ENCODE measurements around the gene BCAT1. TPM values are rescaled to one million over a fixed set of nuclear protein-coding genes. Genes with fewer than 3 reads are reported as not detected.

The BCAT1 gene
- total RNA-seq, 2 donors from 2014 or later: 45.0 to 141 TPM

DNA sequence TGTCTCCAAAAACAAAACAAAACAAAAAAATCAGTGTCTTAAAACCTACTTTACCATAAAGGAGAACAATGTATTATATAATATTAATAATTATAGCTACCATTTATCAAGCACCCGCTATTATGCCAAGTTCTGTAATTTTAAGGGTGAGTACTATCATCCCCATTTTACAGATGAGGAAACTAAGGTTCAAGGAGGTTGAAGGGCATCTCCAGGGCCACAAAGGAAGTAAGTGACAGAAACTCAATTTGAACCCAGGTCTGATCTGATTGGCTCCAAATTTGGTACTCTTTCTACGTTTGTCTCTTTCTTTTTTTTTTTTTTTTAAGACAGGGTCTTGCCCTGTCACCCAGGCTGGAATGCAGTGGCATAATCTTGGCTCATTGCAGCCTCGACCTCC lies 115.4 kb downstream of the BCAT1 start:
- Histone ChIP-seq H3K9me3 (ENCODE audit: control insufficient read depth, low read length) (no peaks in the 10 kb centered on the region), H3K27ac (ENCODE audit: low read depth, low read length) (no peak overlapping the region), H3K4me1 (ENCODE audit: control insufficient read depth, insufficient read depth, low read length) (no peaks in the 10 kb centered on the region), H3K27me3 (ENCODE audit: control insufficient read depth, insufficient read depth, low read length, poor library complexity, severe bottlenecking) (no peaks in the 10 kb centered on the region), H3K9ac (ENCODE audit: extremely low read depth, low read length, poor library complexity, severe bottlenecking) (no peak overlapping the region), H3K4me3 (ENCODE audit: low read length) (no peak overlapping the region), H3K36me3 (ENCODE audit: control insufficient read depth, insufficient read depth, low read length) (peaks cover 59% of the 10 kb centered on the region)
- Mint-ChIP-seq H3K27me3 (ENCODE audit: insufficient read depth) (no peaks in the 10 kb centered on the region), H3K4me3 (no peak overlapping the region), H3K4me1 (peaks cover 3% of the 10 kb centered on the region), H3K27ac (no peak overlapping the region), H3K36me3 (ENCODE audit: low read depth) (peaks cover 42% of the 10 kb centered on the region), H3K9me3 (no peaks in the 10 kb centered on the region)
- TF ChIP-seq, protein P1, sequence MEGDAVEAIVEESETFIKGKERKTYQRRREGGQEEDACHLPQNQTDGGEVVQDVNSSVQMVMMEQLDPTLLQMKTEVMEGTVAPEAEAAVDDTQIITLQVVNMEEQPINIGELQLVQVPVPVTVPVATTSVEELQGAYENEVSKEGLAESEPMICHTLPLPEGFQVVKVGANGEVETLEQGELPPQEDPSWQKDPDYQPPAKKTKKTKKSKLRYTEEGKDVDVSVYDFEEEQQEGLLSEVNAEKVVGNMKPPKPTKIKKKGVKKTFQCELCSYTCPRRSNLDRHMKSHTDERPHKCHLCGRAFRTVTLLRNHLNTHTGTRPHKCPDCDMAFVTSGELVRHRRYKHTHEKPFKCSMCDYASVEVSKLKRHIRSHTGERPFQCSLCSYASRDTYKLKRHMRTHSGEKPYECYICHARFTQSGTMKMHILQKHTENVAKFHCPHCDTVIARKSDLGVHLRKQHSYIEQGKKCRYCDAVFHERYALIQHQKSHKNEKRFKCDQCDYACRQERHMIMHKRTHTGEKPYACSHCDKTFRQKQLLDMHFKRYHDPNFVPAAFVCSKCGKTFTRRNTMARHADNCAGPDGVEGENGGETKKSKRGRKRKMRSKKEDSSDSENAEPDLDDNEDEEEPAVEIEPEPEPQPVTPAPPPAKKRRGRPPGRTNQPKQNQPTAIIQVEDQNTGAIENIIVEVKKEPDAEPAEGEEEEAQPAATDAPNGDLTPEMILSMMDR (conservative IDR thresholded peaks at IDR 0.05): no peak
- DNase-seq: no peak
- WGBS, 2 experiments (ENCODE audit: insufficient coverage in 1 of 2, insufficient read length in 1 of 2): 97 to 100% methylated on average over 1 to 3 of the region's 3 CpGs

DNA sequence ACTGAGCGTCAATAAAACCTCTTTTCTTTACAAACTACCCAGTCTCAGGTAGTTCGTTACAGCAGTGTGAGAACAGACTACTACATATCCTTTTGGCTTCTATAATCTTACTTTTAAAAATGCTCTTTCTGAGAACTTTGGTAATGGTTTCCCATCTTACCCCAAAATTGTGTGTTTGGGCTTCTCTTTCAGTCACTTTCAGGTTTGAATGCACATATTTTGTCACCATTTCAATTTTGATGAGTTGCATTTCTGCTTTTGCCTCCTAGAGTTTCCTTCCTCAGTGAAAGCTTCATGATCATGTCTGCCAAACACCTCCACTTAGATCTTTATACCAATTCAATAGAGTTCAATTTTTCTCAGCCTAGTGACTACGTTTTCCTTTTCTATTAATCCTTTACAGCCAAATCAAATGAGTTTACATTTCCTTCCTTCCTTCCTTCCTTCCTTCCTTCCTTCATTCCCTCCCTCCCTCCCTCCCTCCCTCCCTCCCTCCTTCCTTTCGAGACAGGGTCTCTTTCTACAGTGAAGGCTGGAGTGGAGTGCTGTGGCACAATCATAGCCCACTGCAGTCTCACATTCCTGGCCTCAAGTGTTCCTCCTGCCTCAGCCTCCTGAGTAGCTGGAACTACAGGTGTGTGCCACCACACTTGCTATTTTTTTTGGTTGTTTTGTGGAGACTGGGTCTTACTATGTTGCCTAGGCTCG lies 124.9 kb downstream of the BCAT1 start:
- 76 to 100% methylated on average over 3 to 5 of the region's 5 CpGs for WGBS, 2 experiments (ENCODE audit: insufficient coverage in 1 of 2, insufficient read length in 1 of 2)
- H3K4me1 ChIP-seq (ENCODE audit: control insufficient read depth, insufficient read depth, low read length): no peaks in the 10 kb centered on the region
- peaks cover 44% of the 10 kb centered on the region for H3K36me3 Mint-ChIP-seq (ENCODE audit: low read depth)
- H3K4me3 ChIP-seq (ENCODE audit: low read length): no peak overlapping the region
- no peak overlapping the region for H3K9ac ChIP-seq (ENCODE audit: extremely low read depth, low read length, poor library complexity, severe bottlenecking)
- no peak overlapping the region for H3K27ac Mint-ChIP-seq
- no peaks in the 10 kb centered on the region for H3K27me3 Mint-ChIP-seq (ENCODE audit: insufficient read depth)
- H3K36me3 ChIP-seq (ENCODE audit: control insufficient read depth, insufficient read depth, low read length): peaks cover 62% of the 10 kb centered on the region
- H3K27me3 ChIP-seq (ENCODE audit: control insufficient read depth, insufficient read depth, low read length, poor library complexity, severe bottlenecking): no peaks in the 10 kb centered on the region
- TF ChIP-seq, protein P1 (conservative IDR thresholded peaks at IDR 0.05): no peak
- no peaks in the 10 kb centered on the region for H3K9me3 ChIP-seq (ENCODE audit: control insufficient read depth, low read length)
- peaks cover 3% of the 10 kb centered on the region for H3K4me1 Mint-ChIP-seq
- no peak overlapping the region for H3K4me3 Mint-ChIP-seq
- peaks cover 2% of the 10 kb centered on the region for H3K9me3 Mint-ChIP-seq
- no peak overlapping the region for H3K27ac ChIP-seq (ENCODE audit: low read depth, low read length)
- no peak for DNase-seq

DNA sequence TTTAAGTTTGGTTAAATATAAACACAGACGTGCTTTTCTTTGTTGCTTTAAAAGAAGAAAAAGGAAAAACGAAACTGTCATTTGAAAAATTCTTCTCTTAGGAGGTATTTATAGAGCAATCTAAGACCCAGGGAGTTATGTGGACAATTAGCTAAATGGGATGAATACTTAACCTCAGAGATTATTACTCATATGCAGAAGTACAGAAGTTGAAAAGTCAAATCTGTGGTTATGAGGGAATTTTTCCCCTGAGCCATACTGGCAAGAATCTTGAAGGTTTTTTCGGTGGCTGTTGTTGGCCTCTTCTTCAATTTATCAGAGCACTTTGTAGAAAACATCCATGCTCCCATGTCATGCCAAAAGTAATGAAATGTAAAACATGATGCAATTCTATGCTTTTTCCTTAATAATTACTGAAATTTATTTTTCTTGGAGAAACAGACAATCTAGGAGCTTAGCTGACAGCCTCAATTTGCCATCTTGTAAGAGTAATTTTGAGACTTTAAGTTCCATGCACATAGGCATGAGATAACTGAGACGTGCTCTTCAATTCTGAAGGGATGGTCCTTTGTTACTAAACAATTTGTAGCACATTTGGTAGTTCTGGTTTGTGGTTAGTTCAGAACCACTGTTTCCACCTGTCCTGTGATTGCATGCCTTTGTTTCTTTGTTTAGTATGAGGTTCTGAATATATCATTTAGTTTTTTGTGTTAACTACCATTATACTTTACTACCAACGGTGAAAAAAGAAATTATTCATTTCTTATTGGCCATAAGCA lies 126.6 kb downstream of the BCAT1 start:
- no peaks in the 10 kb centered on the region for H3K9me3 ChIP-seq (ENCODE audit: control insufficient read depth, low read length)
- H3K4me1 ChIP-seq (ENCODE audit: control insufficient read depth, insufficient read depth, low read length): no peaks in the 10 kb centered on the region
- TF ChIP-seq, protein P1 (conservative IDR thresholded peaks at IDR 0.05): no peak
- no peak overlapping the region for H3K4me3 ChIP-seq (ENCODE audit: low read length)
- no peak overlapping the region for H3K27ac Mint-ChIP-seq
- H3K4me1 Mint-ChIP-seq: peaks cover 3% of the 10 kb centered on the region
- no peak for DNase-seq
- peaks cover 39% of the 10 kb centered on the region for H3K36me3 Mint-ChIP-seq (ENCODE audit: low read depth)
- no peak overlapping the region for H3K27ac ChIP-seq (ENCODE audit: low read depth, low read length)
- no peak overlapping the region for H3K9ac ChIP-seq (ENCODE audit: extremely low read depth, low read length, poor library complexity, severe bottlenecking)
- H3K27me3 Mint-ChIP-seq (ENCODE audit: insufficient read depth): no peaks in the 10 kb centered on the region
- 90 to 100% methylated on average over 3 to 4 of the region's 5 CpGs for WGBS, 2 experiments (ENCODE audit: insufficient coverage in 1 of 2, insufficient read length in 1 of 2)
- H3K4me3 Mint-ChIP-seq: no peak overlapping the region
- no peaks in the 10 kb centered on the region for H3K27me3 ChIP-seq (ENCODE audit: control insufficient read depth, insufficient read depth, low read length, poor library complexity, severe bottlenecking)
- H3K36me3 ChIP-seq (ENCODE audit: control insufficient read depth, insufficient read depth, low read length): peaks cover 76% of the 10 kb centered on the region
- H3K9me3 Mint-ChIP-seq: peaks cover 2% of the 10 kb centered on the region

Data from endodermal cell (in vitro differentiated cells).